ENCODE results near the gene TMEM35B.

DNA sequence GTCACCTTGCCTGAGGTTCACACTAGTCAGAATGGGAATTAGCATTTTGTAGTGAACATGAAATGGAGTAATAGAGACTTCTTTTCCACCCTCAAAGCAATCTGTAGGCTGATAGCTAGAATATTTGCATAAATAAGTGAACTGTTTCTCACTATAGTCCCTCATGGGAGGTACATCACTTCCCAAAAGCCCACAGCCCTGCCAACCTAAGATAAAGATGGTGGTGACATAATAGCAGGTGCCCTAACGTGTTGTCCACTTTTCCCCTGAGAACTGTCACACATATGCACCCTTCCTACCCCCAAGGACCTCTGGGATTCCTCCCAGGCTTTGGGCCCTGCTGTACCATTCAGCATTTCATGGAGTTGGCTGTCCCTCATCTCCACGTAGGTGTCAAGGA, 4.4 kb downstream of the TMEM35B start:
- TF ChIP-seq, protein P1, sequence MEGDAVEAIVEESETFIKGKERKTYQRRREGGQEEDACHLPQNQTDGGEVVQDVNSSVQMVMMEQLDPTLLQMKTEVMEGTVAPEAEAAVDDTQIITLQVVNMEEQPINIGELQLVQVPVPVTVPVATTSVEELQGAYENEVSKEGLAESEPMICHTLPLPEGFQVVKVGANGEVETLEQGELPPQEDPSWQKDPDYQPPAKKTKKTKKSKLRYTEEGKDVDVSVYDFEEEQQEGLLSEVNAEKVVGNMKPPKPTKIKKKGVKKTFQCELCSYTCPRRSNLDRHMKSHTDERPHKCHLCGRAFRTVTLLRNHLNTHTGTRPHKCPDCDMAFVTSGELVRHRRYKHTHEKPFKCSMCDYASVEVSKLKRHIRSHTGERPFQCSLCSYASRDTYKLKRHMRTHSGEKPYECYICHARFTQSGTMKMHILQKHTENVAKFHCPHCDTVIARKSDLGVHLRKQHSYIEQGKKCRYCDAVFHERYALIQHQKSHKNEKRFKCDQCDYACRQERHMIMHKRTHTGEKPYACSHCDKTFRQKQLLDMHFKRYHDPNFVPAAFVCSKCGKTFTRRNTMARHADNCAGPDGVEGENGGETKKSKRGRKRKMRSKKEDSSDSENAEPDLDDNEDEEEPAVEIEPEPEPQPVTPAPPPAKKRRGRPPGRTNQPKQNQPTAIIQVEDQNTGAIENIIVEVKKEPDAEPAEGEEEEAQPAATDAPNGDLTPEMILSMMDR (IDR thresholded peaks at IDR 0.05; ENCODE audit: insufficient read depth, low read depth, low read length), result no peak
- no peak for TF ChIP-seq EZH2 (IDR thresholded peaks at IDR 0.05; ENCODE audit: insufficient read depth, low read length)

Data from astrocyte (in vitro differentiated cells and primary cell).